ENCODE measurements around the gene EFCC1. TPM values are rescaled to one million over a fixed set of nuclear protein-coding genes. Genes with fewer than 3 reads are reported as not detected.

The EFCC1 gene
- total RNA-seq, 1 donor from 2014 or later, result under 0.01 TPM

GRCh38 chr3:129014793-129015345 is 13.8 kb downstream of the EFCC1 start:
- Histone ChIP-seq H3K36me3 (ENCODE audit: control insufficient read depth, insufficient read depth, low read length) (no peaks in the 10 kb centered on the region), H3K27me3 (ENCODE audit: control insufficient read depth, insufficient read depth, low read length) (no peaks in the 10 kb centered on the region), H3K4me3 (ENCODE audit: low read depth, low read length) (no peak overlapping the region)
- no peak for TF ChIP-seq CTCF (IDR thresholded peaks at IDR 0.05; ENCODE audit: insufficient read depth, low read length, severe bottlenecking)
- no peak for DNase-seq (ENCODE audit: low read depth)
- FAIRE-seq, result no peak

DNA sequence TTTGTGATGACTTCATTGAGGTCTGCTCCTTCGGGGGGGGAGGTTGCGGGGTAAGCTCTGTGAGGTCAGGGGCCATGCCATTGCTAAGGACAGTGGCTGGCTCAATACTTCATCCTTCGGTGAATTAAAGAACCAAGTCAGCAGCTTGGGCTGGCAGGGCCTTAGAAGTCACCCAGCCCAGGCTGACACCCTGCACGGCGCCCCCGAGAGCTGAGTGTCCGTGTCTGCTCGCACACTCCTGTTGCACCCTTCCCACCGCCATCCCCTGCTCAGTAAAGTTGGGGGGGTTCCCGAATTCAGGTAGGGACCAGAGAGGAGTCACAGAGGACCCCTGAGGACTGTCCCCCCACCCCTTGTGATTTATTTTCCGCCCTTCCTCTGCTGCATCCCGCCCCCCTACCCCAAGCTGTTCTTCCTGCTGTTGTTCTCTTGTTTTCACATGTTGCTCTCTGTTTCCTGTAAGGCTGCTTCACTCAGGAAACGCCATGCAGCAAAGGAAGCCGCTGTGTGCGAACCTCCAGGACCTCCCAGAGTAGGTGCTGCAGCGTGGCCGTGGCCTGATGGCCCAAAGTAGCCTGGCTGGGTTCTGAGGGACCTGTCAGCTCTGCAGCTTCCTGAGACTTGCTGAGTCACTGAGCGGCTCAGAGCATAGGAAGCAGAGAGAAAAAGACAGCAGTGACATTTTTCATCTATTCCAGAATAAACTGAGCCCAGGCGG is 14.4 kb downstream of the EFCC1 start:
- Histone ChIP-seq H3K4me3 (ENCODE audit: low read depth, low read length) (no peak overlapping the region), H3K27me3 (ENCODE audit: control insufficient read depth, insufficient read depth, low read length) (no peaks in the 10 kb centered on the region), H3K36me3 (ENCODE audit: control insufficient read depth, insufficient read depth, low read length) (no peaks in the 10 kb centered on the region)
- DNase-seq (ENCODE audit: low read depth) (no peak), FAIRE-seq (no peak)
- no peak for TF ChIP-seq CTCF (IDR thresholded peaks at IDR 0.05; ENCODE audit: insufficient read depth, low read length, severe bottlenecking)

DNA sequence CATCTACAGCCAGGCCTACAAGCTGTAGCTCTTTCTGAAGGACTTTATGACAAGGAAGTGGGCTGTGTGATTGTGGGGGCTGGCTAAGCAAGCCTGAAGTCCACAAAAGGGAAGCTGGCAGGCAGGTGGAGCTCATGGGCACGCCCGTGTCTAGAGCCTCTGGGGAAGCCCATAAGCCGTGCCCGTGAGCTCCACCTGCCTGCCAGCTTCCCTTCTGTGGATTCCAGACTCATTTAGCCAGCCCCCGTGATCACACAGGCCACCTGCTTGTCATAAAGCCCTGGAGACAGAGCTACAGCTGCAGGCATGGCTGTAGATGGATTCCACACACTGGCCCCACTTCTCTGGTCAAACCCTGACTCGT is 15.2 kb downstream of the EFCC1 start:
- Histone ChIP-seq H3K27me3 (ENCODE audit: control insufficient read depth, insufficient read depth, low read length) (no peaks in the 10 kb centered on the region), H3K4me3 (ENCODE audit: low read depth, low read length) (no peak overlapping the region), H3K36me3 (ENCODE audit: control insufficient read depth, insufficient read depth, low read length) (no peaks in the 10 kb centered on the region)
- no peak for FAIRE-seq
- TF ChIP-seq CTCF (IDR thresholded peaks at IDR 0.05; ENCODE audit: insufficient read depth, low read length, severe bottlenecking), result peak; percentile 56
- DNase-seq (ENCODE audit: low read depth), result peak; percentile 29

DNA sequence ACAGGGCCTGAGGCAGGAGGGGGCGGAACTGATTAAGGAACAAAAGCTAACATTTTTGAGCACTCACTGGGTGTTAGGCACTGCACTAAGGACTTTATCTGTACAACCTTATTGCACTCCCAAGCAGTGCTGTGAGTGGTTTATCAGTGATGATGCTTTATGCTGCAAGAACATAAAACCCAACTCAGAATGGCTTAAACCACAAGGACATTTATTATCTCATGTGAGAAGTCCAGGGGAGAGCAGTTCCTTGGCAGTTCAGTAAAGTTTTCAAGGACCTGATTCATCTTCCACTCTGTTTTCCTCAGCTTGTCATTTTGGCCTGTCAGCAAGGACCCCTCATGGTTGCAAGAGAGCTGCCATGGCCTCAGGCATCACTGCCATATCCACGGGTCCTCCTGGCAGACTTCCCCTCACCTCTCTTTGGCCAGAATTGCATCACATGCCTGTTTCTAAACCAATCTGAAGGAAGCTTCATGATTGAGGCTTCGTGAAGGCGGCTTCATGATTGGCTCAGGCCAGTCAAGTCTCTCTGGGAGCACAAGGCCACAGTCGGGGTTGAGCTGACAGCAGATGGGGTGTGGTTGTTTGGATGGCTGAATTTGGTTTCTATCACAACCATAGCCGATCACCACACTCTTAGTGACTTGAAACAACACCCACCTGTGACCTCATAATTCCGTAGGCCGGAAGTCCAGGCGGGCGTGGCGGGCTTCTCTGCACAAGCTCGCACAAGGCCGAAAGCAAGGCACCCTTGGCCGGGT is 15.8 kb downstream of the EFCC1 start:
- FAIRE-seq, result peak; percentile 64

GRCh38 chr3:129017484-129017899 is 16.4 kb downstream of the EFCC1 start:
- TF ChIP-seq CTCF (IDR thresholded peaks at IDR 0.05; ENCODE audit: insufficient read depth, low read length, severe bottlenecking), result no peak
- Histone ChIP-seq H3K4me3 (ENCODE audit: low read depth, low read length) (no peak overlapping the region), H3K36me3 (ENCODE audit: control insufficient read depth, insufficient read depth, low read length) (no peaks in the 10 kb centered on the region), H3K27me3 (ENCODE audit: control insufficient read depth, insufficient read depth, low read length) (no peaks in the 10 kb centered on the region)
- peak; percentile 36 for FAIRE-seq
- no peak for DNase-seq (ENCODE audit: low read depth)

More for the DNA sequence above, 15.8 kb downstream of the EFCC1 start:
- no peak for TF ChIP-seq CTCF (IDR thresholded peaks at IDR 0.05; ENCODE audit: insufficient read depth, low read length, severe bottlenecking)
- no peaks in the 10 kb centered on the region for H3K27me3 ChIP-seq (ENCODE audit: control insufficient read depth, insufficient read depth, low read length)
- DNase-seq (ENCODE audit: low read depth), result no peak
- no peaks in the 10 kb centered on the region for H3K36me3 ChIP-seq (ENCODE audit: control insufficient read depth, insufficient read depth, low read length)
- no peak overlapping the region for H3K4me3 ChIP-seq (ENCODE audit: low read depth, low read length)
